CD4-positive, alpha-beta T cell treated with Interleukin-10 for 1 hour (primary cell): Measurements from ENCODE around the gene PLPP4.

Source experiments
- DNase-seq: peaks from one replicate; pipeline ENCODE4 v3.0.0-alpha.2; 2020

The PLPP4 gene

DNA sequence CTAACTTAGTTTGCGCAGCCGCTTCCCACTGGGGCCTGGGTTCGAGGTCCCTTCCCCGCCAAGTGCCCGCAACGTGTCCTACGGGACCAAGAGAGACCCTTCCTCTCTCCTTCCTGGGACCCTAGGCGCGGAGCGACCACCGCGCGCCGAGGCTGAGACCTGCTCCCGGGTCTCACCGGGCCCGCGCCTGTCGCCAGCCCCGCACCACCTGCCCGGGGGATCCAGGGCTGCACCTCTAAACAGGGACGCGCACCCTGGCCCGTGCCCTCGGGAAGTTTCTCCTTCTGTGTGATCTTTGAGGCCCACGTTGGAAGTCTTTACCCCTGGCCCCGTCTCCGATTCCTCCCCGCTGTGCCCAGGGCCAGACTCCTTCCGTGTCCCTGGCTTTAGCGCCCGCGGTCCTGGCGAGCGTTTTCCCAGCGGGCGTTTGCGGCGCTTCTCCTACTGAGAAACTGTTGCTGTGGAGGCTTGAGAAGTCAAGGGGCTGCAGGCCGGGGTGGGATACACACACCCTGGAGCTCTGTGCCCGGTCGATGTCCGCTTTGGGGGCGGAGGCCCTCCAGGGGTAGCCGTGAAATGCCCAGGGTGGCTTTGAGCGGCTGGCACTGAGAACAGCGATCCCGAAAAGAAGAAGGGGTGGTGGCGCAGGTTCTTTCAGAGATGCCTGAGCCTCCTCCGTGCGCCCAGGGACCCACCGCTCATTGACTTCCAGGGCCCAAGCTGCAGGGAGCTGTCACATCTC is 575 bp downstream of the PLPP4 start:
- no peak for DNase-seq

DNA sequence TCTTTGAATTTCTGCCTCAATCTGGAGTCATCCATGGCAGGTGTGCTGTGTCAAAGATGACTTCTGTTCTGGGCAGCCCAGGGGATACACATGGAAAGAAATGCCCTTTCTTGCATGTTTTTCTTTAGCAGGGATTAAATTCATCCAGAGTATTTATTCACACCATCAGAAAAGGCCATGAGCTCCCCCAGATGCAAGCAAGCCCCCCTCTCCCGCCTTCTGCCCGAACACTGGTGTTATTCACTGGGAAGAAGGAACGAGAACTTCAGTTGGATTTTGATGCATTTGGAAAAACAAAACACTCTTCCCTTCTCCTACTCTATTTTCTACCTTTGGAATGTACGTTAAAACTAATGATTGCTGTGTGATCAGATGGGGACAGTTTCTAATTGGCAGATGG is 1.4 kb downstream of the PLPP4 start:
- no peak for DNase-seq

DNA sequence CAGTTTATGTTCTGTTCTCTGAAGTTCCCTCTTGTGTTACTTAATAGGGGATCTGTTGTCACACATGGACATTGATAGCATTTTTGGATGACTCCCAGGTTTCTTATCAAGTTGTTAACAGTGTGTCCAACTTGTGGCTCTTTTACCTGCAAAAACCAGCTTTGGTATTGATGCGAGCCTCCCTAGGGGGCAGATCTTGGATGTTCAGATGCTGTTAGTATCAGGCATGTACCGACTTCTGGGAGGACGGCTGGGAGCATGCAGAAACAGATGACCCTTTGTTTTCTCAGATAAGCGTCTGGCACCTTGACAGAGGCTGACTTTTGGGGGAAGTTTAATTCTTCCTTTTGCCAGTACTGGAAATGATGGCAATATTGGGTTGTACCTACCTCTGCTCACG is 2.2 kb downstream of the PLPP4 start:
- no peak for DNase-seq

GRCh38 chr10:120460186-120460585 is 3.2 kb downstream of the PLPP4 start:
- no peak for DNase-seq

DNA sequence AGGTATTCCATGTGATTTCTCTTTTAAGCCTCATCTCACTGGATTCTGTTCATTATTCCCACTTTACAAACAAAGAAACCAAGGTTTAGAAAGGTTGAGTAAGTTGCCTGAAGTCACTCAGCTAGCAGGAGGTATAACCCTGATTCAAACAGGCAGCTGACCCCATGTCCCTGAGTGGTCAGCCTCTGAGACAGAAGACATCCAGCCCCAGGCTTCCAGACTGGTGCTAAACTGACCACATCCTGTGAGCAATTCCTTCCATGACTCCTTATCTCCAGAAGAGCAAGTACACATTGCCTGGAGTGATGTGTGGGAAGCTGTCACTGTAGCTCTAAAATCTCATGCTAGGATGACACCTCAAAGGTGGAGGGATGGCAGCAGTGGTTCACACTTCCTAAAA is 3.7 kb downstream of the PLPP4 start:
- no peak for DNase-seq

GRCh38 chr10:120462018-120462682 is 5.1 kb downstream of the PLPP4 start:
- DNase-seq, result no peak

GRCh38 chr10:120465138-120465537 is 8.1 kb downstream of the PLPP4 start:
- DNase-seq, result no peak

- no peak for DNase-seq
Measured at GRCh38 chr10:120466006-120466405, 9.0 kb downstream of the PLPP4 start.

DNA sequence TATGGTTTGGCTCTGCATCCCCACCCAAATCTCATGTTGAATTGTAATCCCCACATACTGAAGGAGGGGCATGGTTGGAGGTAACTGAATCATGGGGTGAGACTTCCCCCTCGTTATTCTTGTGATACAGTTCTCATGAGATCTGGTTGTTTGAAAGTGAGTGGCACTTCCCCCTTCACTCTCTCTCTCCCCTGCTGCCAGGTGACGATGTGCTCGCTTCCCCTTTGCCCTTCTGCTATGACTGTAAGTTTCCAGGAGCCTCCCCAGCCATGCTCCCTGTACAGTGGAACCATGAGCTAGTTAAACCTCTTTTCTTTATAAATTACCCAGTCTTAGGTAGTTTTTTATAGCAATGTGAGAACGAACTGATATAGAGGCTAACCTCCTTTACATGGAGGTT is 16.6 kb downstream of the PLPP4 start:
- DNase-seq, result no peak

- DNase-seq, result no peak
Measured at GRCh38 chr10:120474956-120475355, 17.9 kb downstream of the PLPP4 start.

DNA sequence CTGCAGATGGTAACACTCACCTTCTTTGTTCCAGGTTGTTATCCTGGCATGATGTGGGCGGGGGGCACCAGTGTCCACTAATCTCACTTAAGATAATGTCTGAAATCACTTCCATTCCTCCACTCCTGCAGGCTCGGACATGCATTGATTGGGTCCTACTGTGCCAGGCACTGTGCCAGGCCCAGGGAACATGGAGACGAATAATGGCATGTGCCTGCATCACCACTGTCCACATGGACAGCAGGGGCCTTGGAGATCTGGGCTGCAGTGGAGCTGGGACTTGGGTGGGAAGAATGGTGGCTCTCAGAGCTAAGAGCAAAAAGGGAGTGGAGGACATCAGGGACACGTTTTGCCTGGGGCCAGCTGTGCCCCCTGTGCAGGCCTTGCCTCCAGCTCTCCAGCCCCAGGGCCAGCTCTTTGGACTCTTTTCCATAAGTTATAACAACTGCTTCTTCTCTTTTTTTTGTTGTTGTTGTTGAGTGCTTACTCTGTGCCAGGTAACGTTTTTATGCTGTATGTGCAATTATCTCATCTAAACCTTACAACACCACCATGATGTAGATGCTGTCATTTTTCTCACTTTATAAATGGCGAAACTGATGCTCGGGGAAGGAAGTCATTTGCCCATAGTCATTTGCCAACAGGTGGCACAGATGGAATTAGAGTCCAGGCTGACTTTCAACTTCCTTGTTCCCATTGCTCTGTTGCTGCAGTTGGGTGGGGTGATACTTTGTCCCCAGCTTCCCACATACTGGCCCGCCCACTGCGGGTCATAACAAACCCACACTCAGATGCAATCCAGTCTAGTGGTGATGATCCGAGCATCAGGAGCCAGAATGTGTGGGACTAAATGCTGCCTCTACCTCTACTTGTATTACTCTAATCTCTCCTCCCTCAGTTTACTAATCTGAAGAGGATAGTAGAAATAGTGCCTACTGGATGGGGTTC is 19.1 kb downstream of the PLPP4 start:
- DNase-seq, result no peak

DNA sequence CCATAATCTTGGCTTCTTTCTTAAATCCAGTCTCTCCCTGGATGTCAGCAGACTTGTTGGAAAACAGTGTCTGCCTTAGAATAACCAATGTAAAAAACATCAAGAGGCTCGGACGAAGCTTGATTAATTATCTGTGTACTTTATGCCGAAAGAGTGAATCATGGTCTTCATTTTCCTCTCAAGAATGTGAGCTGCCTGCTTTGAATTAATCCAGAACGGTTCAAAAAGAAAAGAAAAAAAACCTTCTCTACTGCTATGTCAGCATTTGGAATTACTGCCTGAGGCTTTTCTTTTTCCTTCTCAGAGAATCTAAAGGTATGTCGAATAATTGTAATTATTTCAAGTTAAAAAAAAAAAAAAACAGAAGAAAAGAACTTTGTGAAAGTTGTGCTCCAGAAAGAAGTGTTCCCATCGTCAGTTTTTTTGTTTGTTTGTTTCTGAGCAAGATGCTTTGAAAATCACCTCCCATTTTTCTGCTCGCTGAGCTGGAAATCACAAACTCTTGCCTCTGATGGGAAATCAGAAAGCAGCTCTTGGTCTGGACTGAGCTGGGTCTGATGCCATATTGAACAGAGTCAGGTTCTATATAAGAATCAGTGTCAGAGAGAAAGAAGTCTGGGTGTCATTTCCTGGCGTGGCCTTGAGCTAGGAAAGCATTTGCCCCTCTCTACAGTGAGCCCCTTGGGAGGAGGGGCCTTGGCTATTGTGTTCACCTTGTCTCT is 20.2 kb downstream of the PLPP4 start:
- DNase-seq, result no peak

- no peak for DNase-seq
Measured at GRCh38 chr10:120477743-120478141, 20.7 kb downstream of the PLPP4 start.

DNA sequence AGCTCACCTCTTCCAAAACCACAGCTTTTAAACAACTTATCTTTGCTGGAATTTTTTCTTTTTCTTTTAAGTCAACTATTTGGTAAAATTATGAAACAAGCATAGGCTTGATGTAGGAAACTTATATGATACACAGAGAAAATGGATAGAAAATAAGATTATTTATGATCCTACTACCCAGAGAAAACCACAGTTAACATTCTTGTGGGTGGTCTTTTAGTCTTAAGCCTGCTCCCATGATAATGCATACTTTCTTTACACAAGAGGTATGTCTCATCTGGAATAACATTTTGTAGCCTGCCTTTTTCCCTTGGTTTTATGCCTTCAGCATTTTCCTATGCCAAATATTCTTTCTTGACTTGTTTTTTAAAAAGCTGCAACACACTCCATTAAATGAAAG is 21.4 kb downstream of the PLPP4 start:
- no peak for DNase-seq

DNA sequence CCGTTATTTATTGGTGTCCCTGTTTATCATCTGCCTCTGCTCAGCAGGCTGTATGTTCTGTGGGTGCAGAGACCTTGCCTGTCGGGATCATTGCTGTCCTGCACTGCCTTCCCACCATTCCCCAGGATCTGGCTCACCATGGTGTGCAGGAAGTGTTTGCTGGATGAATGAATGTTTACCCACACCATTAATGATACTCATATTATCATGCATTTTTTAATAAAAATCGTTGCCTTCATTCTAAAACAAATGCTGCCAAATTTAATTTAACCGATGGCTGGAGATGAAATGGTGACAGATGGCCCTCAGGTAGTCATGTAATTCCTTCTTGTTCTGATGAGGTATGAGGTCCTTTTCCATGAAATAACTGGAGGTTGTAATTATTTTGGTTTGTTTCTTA is 22.5 kb downstream of the PLPP4 start:
- DNase-seq, result no peak

- no peak for DNase-seq
Measured at GRCh38 chr10:120480065-120480600, 23.1 kb downstream of the PLPP4 start.

DNA sequence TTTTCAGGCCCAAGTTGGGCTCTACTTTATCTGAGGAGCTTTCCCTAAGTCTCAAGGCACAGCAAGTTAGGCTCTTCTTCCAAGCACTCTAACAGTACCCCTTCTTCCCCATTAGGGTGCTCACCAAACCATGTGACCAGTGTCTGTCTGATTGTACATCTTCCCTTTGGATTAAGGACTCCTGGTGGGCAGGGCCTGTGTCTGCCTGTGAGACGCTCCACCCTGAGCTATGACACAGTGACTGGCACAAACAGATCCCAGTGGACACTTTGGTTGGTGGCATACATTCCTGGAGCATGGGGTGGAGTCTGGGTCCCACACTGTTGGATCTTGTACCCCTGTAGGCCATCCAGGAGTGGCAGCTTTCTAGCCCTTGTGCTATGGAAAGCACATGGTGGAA is 23.8 kb downstream of the PLPP4 start:
- DNase-seq, result no peak

DNA sequence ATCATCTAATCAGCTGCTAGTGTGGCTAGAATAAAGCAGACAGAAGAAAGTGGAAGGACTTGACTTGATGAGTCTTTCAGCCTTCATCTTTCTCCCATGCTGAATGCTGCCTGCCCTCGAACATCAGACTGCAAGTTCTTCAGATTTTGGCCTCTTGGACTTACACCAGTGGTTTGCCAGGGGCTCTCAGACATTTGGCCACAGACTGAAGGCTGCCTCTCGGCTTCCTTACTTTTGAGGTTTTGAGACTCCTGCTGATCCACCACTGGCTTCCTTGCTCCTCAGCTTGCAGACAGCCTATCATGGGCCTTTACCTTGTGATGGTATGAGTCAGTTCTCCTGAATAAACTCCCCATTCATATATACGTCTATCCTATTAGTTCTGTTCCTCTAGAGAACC is 26.0 kb downstream of the PLPP4 start:
- DNase-seq, result no peak

- no peak for DNase-seq
Measured at GRCh38 chr10:120483651-120484301, 26.7 kb downstream of the PLPP4 start.

DNA sequence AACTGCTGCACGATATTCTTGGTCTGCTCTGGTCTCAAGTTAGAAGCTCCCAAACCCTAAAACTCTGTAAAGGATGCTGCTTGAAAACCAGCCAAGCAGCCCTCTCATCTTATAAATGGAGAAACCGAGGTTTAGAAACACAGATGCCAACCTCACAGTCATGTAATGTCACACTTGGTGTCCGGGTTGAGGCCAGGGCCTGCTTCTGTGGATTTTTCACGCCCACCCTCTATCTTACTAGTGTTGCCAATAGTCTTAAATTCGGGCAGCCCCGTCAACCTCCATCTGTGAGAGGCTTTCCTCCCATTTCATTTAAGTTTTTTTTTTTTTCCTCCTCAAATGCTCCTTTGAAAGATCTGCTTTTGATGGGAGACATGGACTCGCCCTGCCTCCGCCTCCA is 28.9 kb downstream of the PLPP4 start:
- DNase-seq, result no peak

DNA sequence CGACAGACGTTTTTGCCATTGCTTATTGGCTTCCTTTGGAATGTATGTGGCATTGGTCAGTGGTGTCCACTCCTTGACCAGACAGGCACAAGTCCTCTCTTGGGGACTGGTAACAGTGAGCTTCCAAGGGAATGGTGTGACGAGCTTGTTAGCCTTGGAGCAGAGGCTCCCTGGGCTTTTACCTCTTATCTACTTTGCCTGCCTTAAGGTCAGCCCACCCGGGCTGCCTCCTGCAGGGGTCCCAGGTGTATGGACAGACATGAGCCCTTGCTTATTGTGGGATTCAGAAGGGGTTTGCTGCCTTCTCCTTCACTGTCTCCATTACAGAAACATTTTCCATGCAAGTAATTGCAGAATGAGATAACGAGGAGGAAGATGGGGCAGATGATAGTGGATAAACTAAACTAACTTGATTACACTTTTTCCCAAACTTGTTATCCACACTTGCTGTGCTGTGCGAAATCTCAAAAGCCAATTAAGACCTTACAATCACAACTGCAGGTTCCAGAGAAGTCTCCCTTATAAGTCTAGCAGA is 29.7 kb downstream of the PLPP4 start:
- DNase-seq, result no peak

DNA sequence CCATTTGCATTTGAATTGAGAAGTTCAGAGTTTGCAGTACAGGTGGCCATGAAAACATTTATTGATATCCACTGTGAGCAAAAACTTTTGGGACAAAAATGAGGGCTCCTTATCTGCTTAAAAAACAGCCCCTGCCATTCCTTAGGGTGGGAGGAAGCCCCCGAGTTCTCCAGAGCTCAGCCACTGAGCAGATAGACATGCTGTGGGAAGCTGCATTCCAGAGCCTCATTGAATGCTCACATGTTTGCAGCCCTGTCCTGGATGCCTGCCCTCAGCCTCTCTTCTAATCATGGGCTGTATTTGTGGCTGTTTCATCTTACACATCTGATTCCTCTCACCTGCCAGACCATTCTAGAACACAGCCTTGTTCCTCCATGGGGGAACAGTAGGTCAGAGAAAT is 33.3 kb downstream of the PLPP4 start:
- DNase-seq, result no peak
